HFFc6 (cell line): Measurements from ENCODE around the gene PLAAT3. TPM values are rescaled to one million over a fixed set of nuclear protein-coding genes. Genes with fewer than 3 reads are reported as not detected.
A peak's percentile ranks its signal among the peaks of the same experiment; 100 is the strongest.
"Not testable (repeated sequence)": the region's sequence is repeated elsewhere in the genome, so short reads cannot be mapped to it uniquely, and the experiment has no call there.

Experiments used
- DNase-seq: peaks from one replicate; pipeline ENCODE4 v3.0.0-alpha.2; 2018
- H3K27ac Mint-ChIP-seq: 2 replicates; pipeline ENCODE4 v1.8.0; 2020; ENCODE audit warnings: mild to moderate bottlenecking, mixed read lengths
- H3K27me3 Mint-ChIP-seq: 2 replicates; pipeline ENCODE4 v1.8.0; 2021; ENCODE audit warnings: mild to moderate bottlenecking, moderate library complexity, mixed read lengths; ENCODE audit not compliant: insufficient read depth
- H3K36me3 Mint-ChIP-seq: 2 replicates; pipeline ENCODE4 v1.8.0; 2021; ENCODE audit warnings: low read depth, mixed read lengths
- H3K4me1 Mint-ChIP-seq: 2 replicates; pipeline ENCODE4 v1.8.0; 2020; ENCODE audit warnings: low read depth, mixed read lengths
- H3K4me3 Mint-ChIP-seq: 2 replicates; pipeline ENCODE4 v1.8.0; 2020; ENCODE audit warnings: mild to moderate bottlenecking, moderate library complexity, mixed read lengths
- H3K9me3 Mint-ChIP-seq: 2 replicates; pipeline ENCODE4 v1.8.0; 2020; ENCODE audit warnings: mild to moderate bottlenecking, mixed read lengths
- CTCF ChIP-seq: fragments of 200-600 bp; sonication (generic); IDR thresholded peaks from 2 replicates; pipeline ENCODE4 v1.5.0; 2021; ENCODE audit warnings: antibody characterized with exemption, mild to moderate bottlenecking
- total RNA-seq, 6 experiments: library from RNA; stranded (reverse); fragmentation: NEBNext Ultra II Directional; extraction: Animal tissue kit (Norgen Biotek cat#: 25700); gene quantifications; 2 replicates in 1 of 6; 3 replicates in 5 of 6; pipeline ENCODE4 v1.2.3, GENCODE V29; 2021

The PLAAT3 gene
- total RNA-seq, 6 experiments from 2014 or later, result 8.0 to 11.2 (median 8.6) TPM

- Mint-ChIP-seq H3K4me1 (no peaks in the 10 kb centered on the region), H3K27ac (no peak overlapping the region), H3K36me3 (no peaks in the 10 kb centered on the region), H3K4me3 (no peak overlapping the region), H3K9me3 (no peaks in the 10 kb centered on the region), H3K27me3 (peaks cover 20% of the 10 kb centered on the region)
- no peak for DNase-seq
- no peak for TF ChIP-seq CTCF
Measured at GRCh38 chr11:63549411-63549810, 64.8 kb downstream of the PLAAT3 start.

GRCh38 chr11:63548178-63548577 lies 66.1 kb downstream of the PLAAT3 start:
- peaks cover 25% of the 10 kb centered on the region for H3K27me3 Mint-ChIP-seq
- TF ChIP-seq CTCF, result no peak
- H3K4me3 Mint-ChIP-seq, result no peak overlapping the region
- H3K27ac Mint-ChIP-seq, result no peak overlapping the region
- H3K36me3 Mint-ChIP-seq, result no peaks in the 10 kb centered on the region
- no peak for DNase-seq
- no peaks in the 10 kb centered on the region for H3K9me3 Mint-ChIP-seq
- H3K4me1 Mint-ChIP-seq, result no peaks in the 10 kb centered on the region

- Mint-ChIP-seq H3K9me3 (no peaks in the 10 kb centered on the region), H3K27me3 (peaks cover 22% of the 10 kb centered on the region), H3K36me3 (no peaks in the 10 kb centered on the region), H3K4me3 (no peak overlapping the region), H3K4me1 (no peaks in the 10 kb centered on the region), H3K27ac (no peak overlapping the region)
- no peak for TF ChIP-seq CTCF
- DNase-seq, result no peak
Measured at GRCh38 chr11:63547061-63547460, 67.2 kb downstream of the PLAAT3 start.

- no peaks in the 10 kb centered on the region for H3K36me3 Mint-ChIP-seq
Measured at GRCh38 chr11:63543711-63544110, 70.5 kb downstream of the PLAAT3 start.

GRCh38 chr11:63542506-63542905 lies 71.7 kb downstream of the PLAAT3 start:
- H3K27ac Mint-ChIP-seq, DNase-seq, H3K4me1 Mint-ChIP-seq, H3K4me3 Mint-ChIP-seq, H3K9me3 Mint-ChIP-seq, H3K36me3 Mint-ChIP-seq: not testable (repeated sequence)
- H3K27me3 Mint-ChIP-seq, result peaks cover 18% of the 10 kb centered on the region

More at GRCh38 chr11:63543711-63544110, 70.5 kb downstream of the PLAAT3 start:
- DNase-seq, result no peak
- no peak for TF ChIP-seq CTCF
- no peak overlapping the region for H3K27ac Mint-ChIP-seq
- H3K4me3 Mint-ChIP-seq, result no peak overlapping the region
- H3K27me3 Mint-ChIP-seq, result peaks cover 19% of the 10 kb centered on the region
- no peaks in the 10 kb centered on the region for H3K4me1 Mint-ChIP-seq
- H3K9me3 Mint-ChIP-seq, result no peaks in the 10 kb centered on the region

- Mint-ChIP-seq H3K4me3 (peak overlapping the region; percentile 85), H3K36me3 (no peaks in the 10 kb centered on the region), H3K27ac (0 out of 2 replicates have a peak overlapping the region, but pooled peaks have one; percentile 14), H3K9me3 (no peaks in the 10 kb centered on the region), H3K27me3 (peaks cover 20% of the 10 kb centered on the region), H3K4me1 (peaks cover 13% of the 10 kb centered on the region)
- no peak for DNase-seq
- TF ChIP-seq CTCF, result no peak
Measured at GRCh38 chr11:63537293-63538101, 76.7 kb downstream of the PLAAT3 start.
